Measurements from ENCODE around the gene PHACTR1. TPM values are rescaled to one million over a fixed set of nuclear protein-coding genes. Genes with fewer than 3 reads are reported as not detected.
A peak's percentile ranks its signal among the peaks of the same experiment; 100 is the strongest.

PHACTR1 gene
- total and polyA plus RNA-seq, 9 of the 15 experiments (the other 6 are each of a cell fraction or from before 2014, with no cell fraction given), result 11.5 to 32.6 (median 22.0) TPM

GRCh38 chr6:13053006-13053461 lies 336.5 kb downstream of the PHACTR1 start (continued):
- TF ChIP-seq MGA (IDR thresholded peaks at IDR 0.05) (0 out of 2 replicates have a peak, but pooled peaks have one; percentile 21), KDM2B (CRISPR knock-in tag; IDR thresholded peaks at IDR 0.05) (no peak), ETS1 (conservative IDR thresholded peaks at IDR 0.05; ENCODE audit: control insufficient read depth, low read depth, low read length) (no peak)
- TF ChIP-seq, protein P1, sequence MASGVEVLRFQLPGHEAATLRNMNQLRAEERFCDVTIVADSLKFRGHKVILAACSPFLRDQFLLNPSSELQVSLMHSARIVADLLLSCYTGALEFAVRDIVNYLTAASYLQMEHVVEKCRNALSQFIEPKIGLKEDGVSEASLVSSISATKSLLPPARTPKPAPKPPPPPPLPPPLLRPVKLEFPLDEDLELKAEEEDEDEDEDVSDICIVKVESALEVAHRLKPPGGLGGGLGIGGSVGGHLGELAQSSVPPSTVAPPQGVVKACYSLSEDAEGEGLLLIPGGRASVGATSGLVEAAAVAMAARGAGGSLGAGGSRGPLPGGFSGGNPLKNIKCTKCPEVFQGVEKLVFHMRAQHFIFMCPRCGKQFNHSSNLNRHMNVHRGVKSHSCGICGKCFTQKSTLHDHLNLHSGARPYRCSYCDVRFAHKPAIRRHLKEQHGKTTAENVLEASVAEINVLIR (CRISPR knock-in tag; IDR thresholded peaks at IDR 0.05), result 0 out of 2 replicates have a peak, but pooled peaks have one; percentile 11
- TF ChIP-seq, protein P2, sequence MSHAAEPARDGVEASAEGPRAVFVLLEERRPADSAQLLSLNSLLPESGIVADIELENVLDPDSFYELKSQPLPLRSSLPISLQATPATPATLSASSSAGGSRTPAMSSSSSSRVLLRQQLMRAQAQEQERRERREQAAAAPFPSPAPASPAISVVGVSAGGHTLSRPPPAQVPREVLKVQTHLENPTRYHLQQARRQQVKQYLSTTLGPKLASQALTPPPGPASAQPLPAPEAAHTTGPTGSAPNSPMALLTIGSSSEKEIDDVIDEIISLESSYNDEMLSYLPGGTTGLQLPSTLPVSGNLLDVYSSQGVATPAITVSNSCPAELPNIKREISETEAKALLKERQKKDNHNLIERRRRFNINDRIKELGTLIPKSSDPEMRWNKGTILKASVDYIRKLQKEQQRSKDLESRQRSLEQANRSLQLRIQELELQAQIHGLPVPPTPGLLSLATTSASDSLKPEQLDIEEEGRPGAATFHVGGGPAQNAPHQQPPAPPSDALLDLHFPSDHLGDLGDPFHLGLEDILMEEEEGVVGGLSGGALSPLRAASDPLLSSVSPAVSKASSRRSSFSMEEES (CRISPR knock-in tag; IDR thresholded peaks at IDR 0.05), result peak; percentile 98
